Spinal cord (tissue), 10 donors: ENCODE data around the gene PAAF1. TPM values are rescaled to one million over a fixed set of nuclear protein-coding genes. Genes with fewer than 3 reads are reported as not detected.
A peak's percentile ranks its signal among the peaks of the same experiment; 100 is the strongest.
"Not testable (repeated sequence)": the region's sequence is repeated elsewhere in the genome, so short reads cannot be mapped to it uniquely, and the experiment has no call there.

Source experiments
- DNase-seq, 6 donors: peaks; one replicate each; pipeline versions ENCODE4 v3.0.0 to v3.0.0-alpha.2; 2013 to 2015; ENCODE audit warnings: low spot score in 6 of 6, low read depth in 4 of 6
- H3K27ac ChIP-seq: one replicate; pipeline ENCODE4 v1.5.1; 2013; ENCODE audit warnings: low read depth, low read length, control low read depth
- H3K27me3 ChIP-seq: one replicate; pipeline ENCODE4 v1.6.1; 2013; ENCODE audit warnings: low read length; ENCODE audit not compliant: control insufficient read depth, insufficient read depth
- H3K36me3 ChIP-seq: one replicate; pipeline ENCODE4 v1.6.1; 2013; ENCODE audit warnings: low read length; ENCODE audit not compliant: control insufficient read depth, insufficient read depth
- H3K4me1 ChIP-seq: one replicate; pipeline ENCODE4 v1.6.1; 2013; ENCODE audit warnings: low read length; ENCODE audit not compliant: control insufficient read depth, insufficient read depth
- H3K4me3 ChIP-seq: one replicate; pipeline ENCODE4 v1.5.1; 2013; ENCODE audit warnings: low read depth, low read length, control low read depth
- H3K9me3 ChIP-seq: one replicate; pipeline ENCODE4 v1.6.1; 2013; ENCODE audit warnings: low read length; ENCODE audit not compliant: control insufficient read depth, insufficient read depth
- WGBS: methylation state at CpG from one replicate; pipeline ENCODE4 v1.1.5; 2013; ENCODE audit warnings: missing lambda C conversion rate; ENCODE audit not compliant: insufficient coverage; 5-methylcytosine and 5-hydroxymethylcytosine counted together
- polyA plus RNA-seq, 2 donors: library from polyadenylated mRNA; unstranded; fragments of 120-200 nt; gene quantifications; one replicate each; pipeline ENCODE4 v1.2.1, GENCODE V29; 2013; ENCODE audit not compliant: insufficient read length in 2 of 2
- total RNA-seq, 2 donors: library from RNA; depleted of rRNA in 1 of 2; stranded (reverse); fragments of 120-200 nt in 1 of 2; fragments of >200 nt in 1 of 2; gene quantifications; one replicate each; pipeline versions ENCODE4 v1.2.3 to v1.2.4, GENCODE V29; 2013 to 2014
- donor health status: healthy.

The PAAF1 gene
- total and polyA plus RNA-seq, 4 donors, result 24.2 to 67.7 (median 40.4) TPM

- H3K4me1 ChIP-seq, result peaks cover 9% of the 10 kb centered on the region
- no peaks in the 10 kb centered on the region for H3K27me3 ChIP-seq
- DNase-seq, result no peak
- peaks cover 29% of the 10 kb centered on the region for H3K36me3 ChIP-seq
- H3K9me3 ChIP-seq, result no peaks in the 10 kb centered on the region
- no peak overlapping the region for H3K27ac ChIP-seq
- peak overlapping the region; percentile 97 for H3K4me3 ChIP-seq
- no CpG with 5 or more reads among the region's 8 CpGs for WGBS
Measured at GRCh38 chr11:73875840-73876239, 959 bp upstream of the PAAF1 start.

- H3K27me3 ChIP-seq, result no peaks in the 10 kb centered on the region
- DNase-seq, result no peak
- H3K4me3 ChIP-seq, result no peak overlapping the region
- H3K9me3 ChIP-seq, result no peaks in the 10 kb centered on the region
- no CpG with 5 or more reads among the region's 1 CpG for WGBS
- H3K4me1 ChIP-seq, result peaks cover 9% of the 10 kb centered on the region
- H3K36me3 ChIP-seq, result peaks cover 8% of the 10 kb centered on the region
- H3K27ac ChIP-seq, result no peak overlapping the region
Measured at GRCh38 chr11:73878771-73879170, 2.0 kb downstream of the PAAF1 start.

- 100% methylated on average over 3 of the region's 10 CpGs for WGBS
- not testable (repeated sequence) for H3K9me3 ChIP-seq
Measured at GRCh38 chr11:73880449-73880848, 3.6 kb downstream of the PAAF1 start.

GRCh38 chr11:73883856-73884255, 7.1 kb downstream of the PAAF1 start:
- DNase-seq, result no peak
- H3K27me3 ChIP-seq, result no peaks in the 10 kb centered on the region
- no peaks in the 10 kb centered on the region for H3K4me1 ChIP-seq
- WGBS, result 100% methylated on average over 1 of the region's 2 CpGs
- no peak overlapping the region for H3K4me3 ChIP-seq
- peaks cover 5% of the 10 kb centered on the region for H3K36me3 ChIP-seq
- no peaks in the 10 kb centered on the region for H3K9me3 ChIP-seq
- no peak overlapping the region for H3K27ac ChIP-seq

More at GRCh38 chr11:73880449-73880848, 3.6 kb downstream of the PAAF1 start:
- not testable (repeated sequence) for H3K4me1 ChIP-seq, DNase-seq, H3K27ac ChIP-seq, H3K27me3 ChIP-seq, H3K36me3 ChIP-seq, H3K4me3 ChIP-seq

- no peak overlapping the region for H3K4me3 ChIP-seq
- peaks cover 12% of the 10 kb centered on the region for H3K36me3 ChIP-seq
- H3K9me3 ChIP-seq, result no peaks in the 10 kb centered on the region
- no peak for DNase-seq
- no CpG with 5 or more reads among the region's 3 CpGs for WGBS
- H3K4me1 ChIP-seq, result no peaks in the 10 kb centered on the region
- H3K27ac ChIP-seq, result no peak overlapping the region
- H3K27me3 ChIP-seq, result no peaks in the 10 kb centered on the region
Measured at GRCh38 chr11:73888244-73888643, 11.4 kb downstream of the PAAF1 start.

- WGBS, result 71% methylated on average over 1 of the region's 1 CpG
- Histone ChIP-seq H3K4me3 (no peak overlapping the region), H3K4me1 (no peaks in the 10 kb centered on the region), H3K27me3 (no peaks in the 10 kb centered on the region), H3K36me3 (peaks cover 15% of the 10 kb centered on the region), H3K9me3 (no peaks in the 10 kb centered on the region), H3K27ac (no peak overlapping the region)
- no peak for DNase-seq
Measured at GRCh38 chr11:73889019-73889418, 12.2 kb downstream of the PAAF1 start.

- WGBS, result 71% methylated on average over 1 of the region's 1 CpG
Measured at GRCh38 chr11:73889536-73889935, 12.7 kb downstream of the PAAF1 start.

GRCh38 chr11:73893041-73893440, 16.2 kb downstream of the PAAF1 start:
- H3K9me3 ChIP-seq, result no peaks in the 10 kb centered on the region
- H3K4me1 ChIP-seq, result no peaks in the 10 kb centered on the region
- 100% methylated on average over 1 of the region's 3 CpGs for WGBS
- peaks cover 16% of the 10 kb centered on the region for H3K36me3 ChIP-seq
- no peak overlapping the region for H3K4me3 ChIP-seq
- no peaks in the 10 kb centered on the region for H3K27me3 ChIP-seq
- H3K27ac ChIP-seq, result no peak overlapping the region
- no peak for DNase-seq

More at GRCh38 chr11:73889536-73889935, 12.7 kb downstream of the PAAF1 start:
- DNase-seq, result peak in 1 of 6 donors; percentile 42
- Histone ChIP-seq H3K27me3 (no peaks in the 10 kb centered on the region), H3K4me3 (no peak overlapping the region), H3K9me3 (no peaks in the 10 kb centered on the region), H3K36me3 (peaks cover 13% of the 10 kb centered on the region), H3K27ac (no peak overlapping the region), H3K4me1 (no peaks in the 10 kb centered on the region)

GRCh38 chr11:73894725-73895335, 18.0 kb downstream of the PAAF1 start:
- Histone ChIP-seq H3K9me3 (no peaks in the 10 kb centered on the region), H3K36me3 (peaks cover 19% of the 10 kb centered on the region), H3K27ac (no peak overlapping the region), H3K4me1 (no peaks in the 10 kb centered on the region), H3K4me3 (no peak overlapping the region), H3K27me3 (no peaks in the 10 kb centered on the region)
- 96% methylated on average over 4 of the region's 5 CpGs for WGBS
- DNase-seq, result no peak

- WGBS, result 88% methylated on average over 1 of the region's 1 CpG
- no peaks in the 10 kb centered on the region for H3K27me3 ChIP-seq
- peaks cover 23% of the 10 kb centered on the region for H3K36me3 ChIP-seq
- H3K4me1 ChIP-seq, result no peaks in the 10 kb centered on the region
- H3K9me3 ChIP-seq, result no peaks in the 10 kb centered on the region
- H3K27ac ChIP-seq, result no peak overlapping the region
- DNase-seq, result no peak
- no peak overlapping the region for H3K4me3 ChIP-seq
Measured at GRCh38 chr11:73902303-73902702, 25.5 kb downstream of the PAAF1 start.
